HepG2 (cell line): ENCODE results near the gene FKBP8. TPM values are rescaled to one million over a fixed set of nuclear protein-coding genes. Genes with fewer than 3 reads are reported as not detected.

ENCODE experiments used
- ATF1 ChIP-seq: IDR thresholded peaks from 2 replicates; pipeline ENCODE4 v1.6.1; 2016; ENCODE audit warnings: mild to moderate bottlenecking, control low read depth
- LCORL ChIP-seq, 2 experiments: fragments of 450-650 bp in 1 of 2; sonication (generic) in 1 of 2; formaldehyde crosslinking in 1 of 2; IDR thresholded peaks; 2 replicates each; pipeline versions ENCODE4 v1.5.0 to v1.6.1; 2017 to 2020; ENCODE audit warnings: antibody characterized with exemption in 1 of 2, missing genetic modification reagents in 1 of 2
- RXRB ChIP-seq: IDR thresholded peaks from 2 replicates; pipeline ENCODE4 v1.6.1; 2016; ENCODE audit warnings: borderline replicate concordance, missing genetic modification reagents, missing compliant biosample characterization
- SIN3B ChIP-seq: fragments of 150-350 bp; IDR thresholded peaks from 2 replicates; pipeline ENCODE4 v1.6.1; 2014; ENCODE audit warnings: low read length
- UBTF ChIP-seq: sonication (generic); formaldehyde crosslinking; IDR thresholded peaks from 2 replicates; pipeline ENCODE4 v1.4.0; 2020; ENCODE audit warnings: mild to moderate bottlenecking, missing genetic modification reagents
- ZBTB40 ChIP-seq, 2 experiments: fragments of 450-650 bp in 1 of 2; sonication (generic) in 1 of 2; formaldehyde crosslinking in 1 of 2; IDR thresholded peaks; 2 replicates each; pipeline versions ENCODE4 v1.6.1 to v1.8.0; 2016 to 2022; ENCODE audit warnings: antibody characterized with exemption in 1 of 2, mild to moderate bottlenecking in 1 of 2, missing genetic modification reagents in 1 of 2
- ZHX2 ChIP-seq, 2 experiments: sonication (generic) in 1 of 2; formaldehyde crosslinking in 1 of 2; IDR thresholded peaks; 2 replicates each; pipeline versions ENCODE4 v1.6.1 to v1.9.0; 2014 to 2022; ENCODE audit warnings: antibody characterized with exemption in 1 of 2, borderline replicate concordance in 1 of 2, inconsistent platforms in 1 of 2, low read depth in 1 of 2, missing genetic modification reagents in 1 of 2
- ZSCAN29 ChIP-seq: sonication (generic); formaldehyde crosslinking; conservative IDR thresholded peaks from 2 replicates; pipeline ENCODE4 v1.4.0; 2020; ENCODE audit warnings: mild to moderate bottlenecking, missing genetic modification reagents
- polyA plus RNA-seq, 8 experiments: library from polyadenylated mRNA; depleted of rRNA in 3 of 8; stranded (reverse) in 7 of 8; unstranded in 1 of 8; fragments of >200 nt; fragmentation: Illumina TruSeq in 4 of 8; extraction: Trizol in 4 of 8; gene quantifications; 2 replicates each; pipeline versions ENCODE4 v1.2.1 to v1.2.3, GENCODE V29; 2011 to 2016; ENCODE audit warnings: low read depth in 4 of 8, missing spikeins in 1 of 8, mixed read lengths in 1 of 8; ENCODE audit not compliant: insufficient read depth in 1 of 8
- total RNA-seq, 5 experiments: library from RNA; depleted of rRNA; stranded (reverse); fragments of >200 nt; fragmentation: Illumina TruSeq; extraction: Trizol; gene quantifications; 2 replicates each; pipeline ENCODE4 v1.2.3, GENCODE V29; 2016; ENCODE audit warnings: low read depth in 1 of 5

The FKBP8 gene
- total and polyA plus RNA-seq, 2 of the 13 experiments (the other 11 are each of a cell fraction or from before 2014, with no cell fraction given) = 81.7 to 93.9 TPM

- peak; percentile 45; the same call in 1 of the 2 replicates for TF ChIP-seq UBTF (CRISPR knock-in tag)
- no peak for TF ChIP-seq ZBTB40 (IDR thresholded peaks at IDR 0.05)
- TF ChIP-seq ZBTB40 (CRISPR knock-in tag; IDR thresholded peaks at IDR 0.05) = peak; percentile 49; the same call in 1 of the 2 replicates
- TF ChIP-seq RXRB (CRISPR knock-in tag) = peak; percentile 72; the same call in 1 of the 2 replicates
- 0 out of 2 replicates have a peak, but pooled peaks have one; percentile 10 for TF ChIP-seq SIN3B
- 0 out of 2 replicates have a peak, but pooled peaks have one; percentile 29 for TF ChIP-seq ZHX2 (IDR thresholded peaks at IDR 0.05; ENCODE audit: low read depth)
- TF ChIP-seq ZHX2 (CRISPR knock-in tag; IDR thresholded peaks at IDR 0.05; ENCODE audit: borderline replicate concordance) = no peak
- no peak for TF ChIP-seq ZSCAN29
- TF ChIP-seq ATF1 (CRISPR knock-in tag) = peak; percentile 25; the same call in 1 of the 2 replicates
- TF ChIP-seq LCORL (IDR thresholded peaks at IDR 0.05) = no peak
- TF ChIP-seq LCORL (CRISPR knock-in tag; IDR thresholded peaks at IDR 0.05) = peak; percentile 68; the same call in 1 of the 2 replicates
Measured at GRCh38 chr19:18519962-18520847, 23.2 kb downstream of the FKBP8 start (continued).
